DMS 273 (cell line): ENCODE measurements around the gene AKAP12.
"Not testable (repeated sequence)": the region's sequence is repeated elsewhere in the genome, so short reads cannot be mapped to it uniquely, and the experiment has no call there.

Experiments
- DNase-seq: peaks from one replicate; lab custom pipeline; 2025; ENCODE audit not compliant: unreplicated experiment; lab: John Stamatoyannopoulos, UW

AKAP12 gene

GRCh38 chr6:151375833-151376232, 136.1 kb downstream of the AKAP12 start:
- DNase-seq = no peak

DNA sequence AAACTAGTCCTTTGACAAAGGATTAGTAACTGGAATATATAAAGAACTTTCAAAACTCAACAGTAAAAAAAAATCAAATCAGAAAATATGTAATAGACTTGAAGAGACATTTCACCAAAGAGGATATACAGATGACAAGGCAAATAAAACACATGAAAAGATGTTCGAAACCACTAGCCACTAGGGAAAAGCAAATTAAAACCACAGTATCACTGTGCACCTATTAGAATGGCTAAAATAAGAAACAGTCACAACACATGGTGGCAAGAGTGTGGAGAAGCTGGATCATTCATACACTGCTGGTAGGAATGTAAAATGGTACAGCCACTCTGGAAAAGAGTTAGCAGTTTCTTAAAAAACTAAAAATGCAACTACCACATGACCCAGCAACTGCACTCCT, 136.7 kb downstream of the AKAP12 start:
- DNase-seq = no peak

DNA sequence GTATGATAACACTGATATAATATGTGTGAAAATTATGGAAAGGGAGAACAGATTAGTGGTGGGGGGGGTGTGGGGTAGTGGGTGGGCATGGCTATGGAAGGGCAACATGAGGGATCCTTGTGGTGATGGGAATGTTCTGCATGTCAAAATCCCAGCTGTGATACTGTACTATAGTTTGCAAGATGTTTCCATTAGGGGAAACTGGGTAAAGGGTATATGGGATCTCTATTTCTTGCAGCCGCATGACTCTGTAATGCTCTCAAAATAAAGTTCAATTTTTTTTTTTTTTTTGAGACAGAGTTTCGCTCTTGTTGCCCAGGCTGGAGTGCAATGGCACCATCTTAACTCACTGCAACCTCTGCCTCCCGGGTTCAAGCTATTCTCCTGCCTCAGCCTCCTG, 137.3 kb downstream of the AKAP12 start:
- DNase-seq = no peak

- DNase-seq = no peak
Observed at GRCh38 chr6:151379933-151380847, 140.4 kb downstream of the AKAP12 start.

- DNase-seq = no peak
Observed at GRCh38 chr6:151380848-151381205, 141.1 kb downstream of the AKAP12 start.

GRCh38 chr6:151381722-151382121, 142.0 kb downstream of the AKAP12 start:
- DNase-seq = no peak

GRCh38 chr6:151382631-151383030, 142.9 kb downstream of the AKAP12 start:
- not testable (repeated sequence) for DNase-seq

DNA sequence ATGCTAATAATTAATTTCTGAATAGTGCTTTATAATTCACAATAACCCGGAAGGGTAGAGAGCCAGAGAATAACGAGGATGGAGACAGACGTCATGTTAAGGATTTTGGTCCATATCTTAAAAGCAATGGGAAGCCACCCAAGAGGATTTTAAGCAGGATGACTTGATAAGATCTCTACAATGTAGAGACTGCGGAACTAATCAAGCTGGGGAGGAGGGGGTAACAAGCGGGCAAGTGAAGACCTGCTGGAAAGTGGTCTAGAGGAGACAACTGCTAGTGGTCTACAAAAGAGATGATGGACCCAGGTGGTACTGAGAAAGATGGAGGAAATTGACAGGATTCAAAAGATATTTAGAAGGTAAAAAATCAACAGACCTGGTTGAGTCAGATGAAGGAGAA, 144.4 kb downstream of the AKAP12 start:
- DNase-seq = no peak

- DNase-seq = no peak
Observed at GRCh38 chr6:151385177-151385576, 145.4 kb downstream of the AKAP12 start.

- no peak for DNase-seq
Observed at GRCh38 chr6:151387175-151387970, 147.6 kb downstream of the AKAP12 start.

GRCh38 chr6:151388236-151388635, 148.5 kb downstream of the AKAP12 start:
- DNase-seq = no peak

GRCh38 chr6:151388997-151389617, 149.3 kb downstream of the AKAP12 start:
- DNase-seq = peak; percentile 71

- DNase-seq = peak; percentile 83
Observed at GRCh38 chr6:151389618-151390275, 150.0 kb downstream of the AKAP12 start.

- DNase-seq = peak; percentile 100
Observed at GRCh38 chr6:151390276-151390850, 150.6 kb downstream of the AKAP12 start.

- peak; percentile 87 for DNase-seq
Observed at GRCh38 chr6:151390851-151391470, 151.2 kb downstream of the AKAP12 start.

DNA sequence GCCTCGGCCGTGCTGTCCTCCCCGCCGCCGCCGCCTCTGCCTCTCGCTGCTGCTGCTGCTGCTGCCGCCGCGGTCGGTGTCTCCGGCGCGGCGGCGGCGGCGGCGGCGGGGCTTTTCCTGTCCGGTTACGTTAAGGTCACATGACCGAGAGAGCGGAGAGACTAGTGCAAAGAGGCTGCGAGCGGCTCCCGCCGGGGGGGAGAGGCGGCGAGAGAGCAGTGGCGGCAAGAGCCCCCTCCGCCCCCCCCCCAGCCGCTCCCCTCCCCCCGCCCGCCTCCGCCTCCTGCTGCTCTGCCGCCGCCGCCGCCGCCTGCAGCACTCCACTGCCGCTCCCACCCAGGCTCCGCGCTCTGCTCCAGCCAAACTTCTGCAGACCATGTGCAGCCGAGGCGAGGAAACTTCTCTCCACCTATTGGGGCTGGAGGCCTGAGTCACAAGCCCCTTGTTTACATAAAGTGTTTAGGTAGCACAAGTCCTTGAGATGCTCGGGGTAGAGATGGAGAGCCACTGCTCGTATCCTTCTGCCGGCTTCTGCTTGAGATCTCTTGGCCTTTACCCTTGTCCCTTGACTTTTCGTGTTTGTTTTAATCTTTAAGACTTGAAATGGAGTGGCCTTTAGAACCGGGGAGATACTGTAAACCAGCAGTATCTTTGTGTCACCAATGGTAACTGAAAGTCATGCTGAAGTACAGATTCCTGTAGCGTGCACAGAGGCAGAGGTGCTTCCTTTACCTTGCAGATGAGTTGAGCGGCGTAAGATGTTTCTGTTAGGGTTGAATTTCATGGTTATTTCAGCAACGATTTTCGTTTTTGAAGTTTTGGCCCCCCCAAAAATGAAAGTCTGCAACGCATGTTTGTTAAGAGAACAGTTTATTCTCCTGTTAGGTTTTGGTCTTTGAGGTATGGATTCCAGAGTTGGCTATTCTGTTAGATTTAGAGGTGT, 152.0 kb downstream of the AKAP12 start, which contains the start of gene ZBTB2:
ZBTB2 (minus strand) TSS at position 89 of the 943 bp plus-strand sequence. CDS start 17,922 bp downstream, outside the sequence.
- peak; percentile 92 for DNase-seq

- no peak for DNase-seq
Observed at GRCh38 chr6:151392427-151392826, 152.7 kb downstream of the AKAP12 start.

DNA sequence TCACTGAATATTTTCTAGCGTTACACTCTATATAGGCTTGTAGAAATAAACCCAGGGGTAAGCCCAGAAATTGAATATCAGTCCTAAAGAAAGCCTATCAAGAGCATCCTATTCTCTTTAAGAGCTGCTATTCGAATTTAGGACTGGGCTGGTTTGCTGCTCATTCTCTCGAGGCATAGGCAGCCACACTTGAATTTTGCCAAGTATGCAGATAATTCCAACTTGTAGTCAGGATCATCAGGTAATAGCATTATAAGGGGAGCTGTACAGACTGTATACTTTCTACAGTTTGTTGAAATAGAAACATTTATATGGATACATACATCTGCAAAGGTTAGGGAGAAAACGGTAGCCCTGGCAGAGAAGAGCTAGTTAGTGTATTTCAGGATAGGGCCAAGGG, 153.6 kb downstream of the AKAP12 start:
- no peak for DNase-seq

GRCh38 chr6:151399679-151400078, 159.9 kb downstream of the AKAP12 start:
- no peak for DNase-seq
